A549 (cell line): ENCODE measurements around the gene ANHX. TPM values are rescaled to one million over a fixed set of nuclear protein-coding genes. Genes with fewer than 3 reads are reported as not detected.
"Not testable (repeated sequence)": the region's sequence is repeated elsewhere in the genome, so short reads cannot be mapped to it uniquely, and the experiment has no call there.

Experiments
- ATAC-seq, 2 experiments: fragments of 200-7000 bp in 1 of 2; fragments of >200 bp in 1 of 2; cut with Nextera tagmentation in 1 of 2; cut with Tn5 transposase in 1 of 2; 3 replicates each; pipeline versions ENCODE4 v1.8.0 to v1.9.1; 2018 to 2020; ENCODE audit warnings: mild to moderate bottlenecking in 1 of 2, moderate library complexity in 1 of 2
- CTCF ChIA-PET: fragments of 300-600 bp; sonication (Branson Sonifier 250); formaldehyde crosslinking; extraction: SDS; loops from one replicate; lab custom pipeline; 2021; ENCODE audit warnings: antibody characterized with exemption, inconsistent platforms; lab: Yijun Ruan, JAX
- POLR2A ChIA-PET: fragments of 350-600 bp; formaldehyde crosslinking; extraction: SDS; loops from one replicate; lab custom pipeline; 2021; ENCODE audit warnings: antibody characterized with exemption, inconsistent platforms; lab: Yijun Ruan, JAX
- DNase-seq, 2 experiments: peaks; one replicate each; pipeline versions ENCODE4 v3.0.0 to v3.0.0-alpha.2; 2011 to 2016; ENCODE audit warnings: low read depth in 1 of 2, low spot score in 1 of 2
- FAIRE-seq: peaks from 2 replicates; lab custom pipeline; 2011; peaks lifted over from hg19 to GRCh38; lab: Jason Lieb, UNC
- H3K27ac ChIP-seq, 2 experiments: fragments of >200 bp; sonication (Bioruptor Twin); formaldehyde crosslinking; 3 replicates each; pipeline ENCODE4 v1.5.1; 2016 to 2017
- H3K4me1 ChIP-seq: fragments of >200 bp; sonication (Bioruptor Twin); formaldehyde crosslinking; 3 replicates; pipeline ENCODE4 v1.6.1; 2016
- H3K4me2 ChIP-seq: fragments of >200 bp; sonication (Bioruptor Twin); formaldehyde crosslinking; 3 replicates; pipeline ENCODE4 v1.6.1; 2016
- H3K4me3 ChIP-seq: fragments of >200 bp; sonication (Bioruptor Twin); formaldehyde crosslinking; 3 replicates; pipeline ENCODE4 v1.5.1; 2016
- H3K9me3 ChIP-seq: fragments of >200 bp; sonication (Bioruptor Twin); formaldehyde crosslinking; 3 replicates; pipeline ENCODE4 v1.6.1; 2016
- BCL3 ChIP-seq: fragments of >200 bp; sonication (Bioruptor Twin); formaldehyde crosslinking; IDR thresholded peaks from 3 replicates; pipeline ENCODE4 v1.6.1; 2016
- EHF ChIP-seq: fragments of 250-450 bp; sonication (Bioruptor Pico); IDR thresholded peaks from 2 replicates; pipeline ENCODE4 v1.5.0; 2020; ENCODE audit warnings: mild to moderate bottlenecking
- EHMT2 ChIP-seq: fragments of 200-600 bp; sonication (generic); IDR thresholded peaks from 2 replicates; pipeline ENCODE4 v1.6.1; 2016; ENCODE audit warnings: antibody characterized with exemption, low read depth, mild to moderate bottlenecking, moderate library complexity
- ESRRA ChIP-seq: fragments of 150-350 bp; IDR thresholded peaks from 2 replicates; pipeline ENCODE4 v1.6.1; 2014; ENCODE audit warnings: mild to moderate bottlenecking, low read length, borderline replicate concordance
- FOSB ChIP-seq: fragments of 250-450 bp; sonication (Bioruptor Pico); IDR thresholded peaks from 2 replicates; pipeline ENCODE4 v1.5.0; 2020; ENCODE audit warnings: mild to moderate bottlenecking, moderate library complexity
- GATA3 ChIP-seq: IDR thresholded peaks from 2 replicates; pipeline ENCODE4 v1.6.1; 2012; ENCODE audit warnings: borderline replicate concordance
- HOXA7 ChIP-seq: fragments of 250-450 bp; sonication (Bioruptor Pico); IDR thresholded peaks from 2 replicates; pipeline ENCODE4 v1.5.0; 2020; ENCODE audit warnings: mild to moderate bottlenecking, moderate library complexity
- HOXB13 ChIP-seq: fragments of 250-450 bp; sonication (Bioruptor Pico); IDR thresholded peaks from 2 replicates; pipeline ENCODE4 v1.5.0; 2020; ENCODE audit warnings: low read depth, mild to moderate bottlenecking, moderate library complexity
- JUN ChIP-seq, 2 experiments: fragments of >200 bp; sonication (Bioruptor Twin); formaldehyde crosslinking; IDR thresholded peaks; 2 replicates in 1 of 2; 3 replicates in 1 of 2; pipeline ENCODE4 v1.6.1; 2016 to 2017
- POLR2A ChIP-seq: IDR thresholded peaks from 2 replicates; pipeline ENCODE4 v1.6.1; 2012; ENCODE audit warnings: mild to moderate bottlenecking, low read length
- RFX5 ChIP-seq: fragments of 450-650 bp; IDR thresholded peaks from 2 replicates; pipeline ENCODE4 v1.7.1; 2014; ENCODE audit warnings: antibody characterized with exemption, mild to moderate bottlenecking, moderate library complexity
- RNF2 ChIP-seq: fragments of 200-600 bp; sonication (generic); IDR thresholded peaks from 2 replicates; pipeline ENCODE4 v1.6.1; 2016; ENCODE audit warnings: low read depth, mild to moderate bottlenecking, antibody characterized with exemption, moderate library complexity, borderline replicate concordance
- SMC3 ChIP-seq: fragments of >200 bp; sonication (Bioruptor Twin); formaldehyde crosslinking; IDR thresholded peaks from 3 replicates; pipeline ENCODE4 v1.6.1; 2018; ENCODE audit warnings: inconsistent platforms
- ZNF302 ChIP-seq: fragments of 250-450 bp; sonication (Bioruptor Pico); IDR thresholded peaks from 2 replicates; pipeline ENCODE4 v1.9.0; 2021; ENCODE audit warnings: inconsistent platforms, mild to moderate bottlenecking, moderate library complexity
- WGBS: methylation state at CpG from one replicate; pipeline ENCODE4 v1.1.6; 2017; ENCODE audit errors: missing lambda C conversion rate; 5-methylcytosine and 5-hydroxymethylcytosine counted together
- polyA plus RNA-seq, 4 experiments: library from polyadenylated mRNA; depleted of rRNA in 3 of 4; stranded (reverse); fragments of >200 nt; fragmentation: RNase III in 1 of 4; extraction: RNeasy Plus Mini Kit Qiagen cat#74134 plus additional on column Dnase treatment in 1 of 4; gene quantifications; 2 replicates in 3 of 4; 3 replicates in 1 of 4; pipeline ENCODE4 v1.2.3, GENCODE V29; 2011 to 2017
- TF ChIP-seq, protein P1 (sequence below): fragments of 200-600 bp; sonication (generic); IDR thresholded peaks from 2 replicates; pipeline ENCODE4 v1.6.1; 2016; ENCODE audit warnings: antibody characterized with exemption, mild to moderate bottlenecking, moderate library complexity
- TF ChIP-seq, protein P2 (sequence below): fragments of 250-450 bp; sonication (Bioruptor Pico); IDR thresholded peaks from 2 replicates; pipeline ENCODE4 v1.5.0; 2021; ENCODE audit warnings: mild to moderate bottlenecking, moderate library complexity, borderline replicate concordance
- TF ChIP-seq, protein P3 (sequence below): fragments of 450-650 bp; IDR thresholded peaks from 2 replicates; pipeline ENCODE4 v1.6.1; 2014; ENCODE audit warnings: antibody characterized with exemption

The ANHX gene
- polyA plus RNA-seq, 2 of the 4 experiments (the other 2 are of a cell fraction), result not detected

DNA sequence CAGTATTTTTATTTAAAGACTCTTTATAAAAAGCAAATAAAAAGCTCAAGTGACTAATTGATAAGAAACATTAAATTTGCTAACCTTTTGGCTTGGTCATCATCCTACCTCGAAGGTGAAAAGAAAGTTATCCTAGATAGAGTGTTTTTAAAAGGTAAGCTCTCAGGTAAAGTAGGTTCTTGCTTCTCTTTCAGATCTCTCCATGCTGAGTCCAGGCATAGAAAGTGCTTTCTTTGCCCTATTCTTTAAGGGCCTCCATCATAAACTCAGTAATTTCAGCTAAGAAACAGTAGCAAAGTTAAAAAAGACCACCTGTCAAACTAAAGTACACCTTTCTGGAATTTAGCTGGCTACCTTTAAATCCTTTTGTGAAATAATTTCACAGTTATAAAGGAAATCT, 20.6 kb upstream of the ANHX start:
- DNase-seq, result peak in 1 of 2 experiments; percentile 19
- no peak overlapping the region for H3K27ac ChIP-seq
- TF ChIP-seq EHF (CRISPR knock-in tag) (no peak), FOSB (no peak), EHMT2 (no peak)
- TF ChIP-seq, protein P1, sequence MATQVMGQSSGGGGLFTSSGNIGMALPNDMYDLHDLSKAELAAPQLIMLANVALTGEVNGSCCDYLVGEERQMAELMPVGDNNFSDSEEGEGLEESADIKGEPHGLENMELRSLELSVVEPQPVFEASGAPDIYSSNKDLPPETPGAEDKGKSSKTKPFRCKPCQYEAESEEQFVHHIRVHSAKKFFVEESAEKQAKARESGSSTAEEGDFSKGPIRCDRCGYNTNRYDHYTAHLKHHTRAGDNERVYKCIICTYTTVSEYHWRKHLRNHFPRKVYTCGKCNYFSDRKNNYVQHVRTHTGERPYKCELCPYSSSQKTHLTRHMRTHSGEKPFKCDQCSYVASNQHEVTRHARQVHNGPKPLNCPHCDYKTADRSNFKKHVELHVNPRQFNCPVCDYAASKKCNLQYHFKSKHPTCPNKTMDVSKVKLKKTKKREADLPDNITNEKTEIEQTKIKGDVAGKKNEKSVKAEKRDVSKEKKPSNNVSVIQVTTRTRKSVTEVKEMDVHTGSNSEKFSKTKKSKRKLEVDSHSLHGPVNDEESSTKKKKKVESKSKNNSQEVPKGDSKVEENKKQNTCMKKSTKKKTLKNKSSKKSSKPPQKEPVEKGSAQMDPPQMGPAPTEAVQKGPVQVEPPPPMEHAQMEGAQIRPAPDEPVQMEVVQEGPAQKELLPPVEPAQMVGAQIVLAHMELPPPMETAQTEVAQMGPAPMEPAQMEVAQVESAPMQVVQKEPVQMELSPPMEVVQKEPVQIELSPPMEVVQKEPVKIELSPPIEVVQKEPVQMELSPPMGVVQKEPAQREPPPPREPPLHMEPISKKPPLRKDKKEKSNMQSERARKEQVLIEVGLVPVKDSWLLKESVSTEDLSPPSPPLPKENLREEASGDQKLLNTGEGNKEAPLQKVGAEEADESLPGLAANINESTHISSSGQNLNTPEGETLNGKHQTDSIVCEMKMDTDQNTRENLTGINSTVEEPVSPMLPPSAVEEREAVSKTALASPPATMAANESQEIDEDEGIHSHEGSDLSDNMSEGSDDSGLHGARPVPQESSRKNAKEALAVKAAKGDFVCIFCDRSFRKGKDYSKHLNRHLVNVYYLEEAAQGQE, result no peak
- CTCF ChIA-PET, result no interaction called here
- H3K9me3 ChIP-seq, result peaks cover 29% of the 10 kb centered on the region
- peak; percentile 64 to 72; a peak in 5 of 6 replicates for ATAC-seq
- no peak overlapping the region for H3K4me2 ChIP-seq
- no peak overlapping the region for H3K4me3 ChIP-seq
- H3K4me1 ChIP-seq, result no peaks in the 10 kb centered on the region
- 0% methylated on average over 1 of the region's 1 CpG for WGBS
- no peak for FAIRE-seq
- POLR2A ChIA-PET, result interaction anchor here (1.6 kb wide), 1 partner anchor 75 kb away, joined by 3 read pairs; the partner anchor contains the start of gene ZNF268

DNA sequence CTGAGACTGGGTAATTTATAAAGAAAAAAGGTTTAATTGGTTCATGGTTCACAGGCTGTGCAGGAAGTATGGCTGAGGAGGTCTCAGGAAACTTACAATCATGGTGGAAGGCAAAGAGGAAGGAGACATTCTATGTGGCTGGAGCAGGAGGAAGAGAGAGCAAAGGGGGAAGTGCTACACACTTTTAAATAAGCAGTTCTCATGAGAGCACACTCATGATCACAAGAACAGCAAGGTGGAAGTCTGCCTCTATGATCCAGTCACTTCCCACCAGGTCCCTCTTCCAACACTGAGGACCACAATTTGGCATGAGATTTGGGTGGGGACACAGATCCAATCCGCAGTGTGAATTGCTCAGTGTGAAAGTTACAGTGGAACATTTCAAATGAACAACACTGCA, 20.2 kb upstream of the ANHX start:
- FAIRE-seq, CTCF ChIA-PET, H3K27ac ChIP-seq, H3K4me3 ChIP-seq, DNase-seq, H3K4me1 ChIP-seq, H3K4me2 ChIP-seq: not testable (repeated sequence)
- POLR2A ChIA-PET, result interaction anchor here (1.6 kb wide), 1 partner anchor 75 kb away, joined by 3 read pairs; the partner anchor contains the start of gene ZNF268
- 100% methylated on average over 1 of the region's 1 CpG for WGBS
- ATAC-seq, result peak in 1 of 2 experiments; percentile 62; a peak in 3 of 6 replicates
- peaks cover 29% of the 10 kb centered on the region for H3K9me3 ChIP-seq

GRCh38 chr12:133251732-133252131, 16.1 kb upstream of the ANHX start:
- ATAC-seq, result no peak
- H3K4me3 ChIP-seq, result no peak overlapping the region
- ChIA-PET POLR2A (no interaction called here), CTCF (no interaction called here)
- TF ChIP-seq POLR2A, result no peak
- TF ChIP-seq EHF (CRISPR knock-in tag), result no peak
- no peak for TF ChIP-seq GATA3
- H3K4me2 ChIP-seq, result no peak overlapping the region
- no peak overlapping the region for H3K27ac ChIP-seq
- no peak for DNase-seq
- FAIRE-seq, result peak; percentile 23
- peaks cover 29% of the 10 kb centered on the region for H3K9me3 ChIP-seq
- H3K4me1 ChIP-seq, result no peaks in the 10 kb centered on the region
- under 1% methylated on average over 6 of the region's 6 CpGs for WGBS

DNA sequence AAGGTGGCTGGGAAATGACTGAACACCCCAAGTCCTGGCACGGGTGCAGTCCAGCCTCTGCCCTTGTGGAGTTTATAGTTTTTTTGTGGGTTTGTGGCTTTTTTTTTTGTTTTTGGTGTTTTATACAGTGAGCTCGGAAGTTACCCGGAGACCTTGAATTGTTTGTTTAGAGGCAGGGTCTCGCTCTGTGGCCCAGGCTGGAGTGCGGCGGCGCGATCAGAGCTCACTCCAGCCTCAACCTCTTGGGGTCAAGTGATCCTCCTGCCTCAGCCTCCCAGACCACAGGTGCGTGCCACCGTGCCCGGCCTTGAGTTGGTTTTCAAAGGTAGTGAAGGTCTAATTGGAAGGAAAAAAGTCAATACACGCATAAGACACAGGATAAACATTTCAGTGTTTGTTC, 879 bp upstream of the ANHX start:
- ChIA-PET POLR2A (no interaction called here), CTCF (interaction anchor here (0.5 kb wide), 1 partner anchor 105 kb away, joined by 4 read pairs; no protein-coding TSS in a partner anchor)
- ATAC-seq (no peak), DNase-seq (no peak), FAIRE-seq (no peak)
- H3K4me3 ChIP-seq, result no peak overlapping the region
- H3K4me2 ChIP-seq, result no peak overlapping the region
- no peak overlapping the region for H3K27ac ChIP-seq
- WGBS, result 63% methylated on average over 12 of the region's 12 CpGs
- H3K4me1 ChIP-seq, result no peaks in the 10 kb centered on the region
- H3K9me3 ChIP-seq, result peaks cover 68% of the 10 kb centered on the region
- TF ChIP-seq RNF2, result no peak
- no peak for TF ChIP-seq HOXB13 (CRISPR knock-in tag)
- TF ChIP-seq JUN (IDR thresholded peaks at IDR 0.05), result no peak
- TF ChIP-seq, protein P1, result no peak
- TF ChIP-seq FOSB, result no peak
- no peak for TF ChIP-seq ESRRA
- TF ChIP-seq EHF (CRISPR knock-in tag), result no peak
- no peak for TF ChIP-seq HOXA7 (CRISPR knock-in tag)
- no peak for TF ChIP-seq POLR2A
- TF ChIP-seq ZNF302 (CRISPR knock-in tag), result no peak
- TF ChIP-seq, protein P2, sequence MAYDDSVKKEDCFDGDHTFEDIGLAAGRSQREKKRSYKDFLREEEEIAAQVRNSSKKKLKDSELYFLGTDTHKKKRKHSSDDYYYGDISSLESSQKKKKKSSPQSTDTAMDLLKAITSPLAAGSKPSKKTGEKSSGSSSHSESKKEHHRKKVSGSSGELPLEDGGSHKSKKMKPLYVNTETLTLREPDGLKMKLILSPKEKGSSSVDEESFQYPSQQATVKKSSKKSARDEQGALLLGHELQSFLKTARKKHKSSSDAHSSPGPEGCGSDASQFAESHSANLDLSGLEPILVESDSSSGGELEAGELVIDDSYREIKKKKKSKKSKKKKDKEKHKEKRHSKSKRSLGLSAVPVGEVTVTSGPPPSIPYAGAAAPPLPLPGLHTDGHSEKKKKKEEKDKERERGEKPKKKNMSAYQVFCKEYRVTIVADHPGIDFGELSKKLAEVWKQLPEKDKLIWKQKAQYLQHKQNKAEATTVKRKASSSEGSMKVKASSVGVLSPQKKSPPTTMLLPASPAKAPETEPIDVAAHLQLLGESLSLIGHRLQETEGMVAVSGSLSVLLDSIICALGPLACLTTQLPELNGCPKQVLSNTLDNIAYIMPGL (CRISPR knock-in tag), result no peak
- no peak for TF ChIP-seq RFX5
- TF ChIP-seq, protein P3, sequence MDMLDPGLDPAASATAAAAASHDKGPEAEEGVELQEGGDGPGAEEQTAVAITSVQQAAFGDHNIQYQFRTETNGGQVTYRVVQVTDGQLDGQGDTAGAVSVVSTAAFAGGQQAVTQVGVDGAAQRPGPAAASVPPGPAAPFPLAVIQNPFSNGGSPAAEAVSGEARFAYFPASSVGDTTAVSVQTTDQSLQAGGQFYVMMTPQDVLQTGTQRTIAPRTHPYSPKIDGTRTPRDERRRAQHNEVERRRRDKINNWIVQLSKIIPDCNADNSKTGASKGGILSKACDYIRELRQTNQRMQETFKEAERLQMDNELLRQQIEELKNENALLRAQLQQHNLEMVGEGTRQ, result no peak
- TF ChIP-seq SMC3, result no peak
- TF ChIP-seq BCL3, result no peak
